GM10266 (cell line): ENCODE results near the gene NRP1.

Experiments
- DNase-seq: peaks from one replicate; pipeline ENCODE4 v3.0.0; 2012; ENCODE audit errors: extremely low spot score
- TF ChIP-seq, protein P1 (sequence below): IDR thresholded peaks from 2 replicates; pipeline ENCODE4 v1.5.1; 2012; ENCODE audit warnings: mild to moderate bottlenecking, low read depth; ENCODE audit not compliant: control insufficient read depth, insufficient read depth; ENCODE audit errors: missing control alignments

The NRP1 gene

DNA sequence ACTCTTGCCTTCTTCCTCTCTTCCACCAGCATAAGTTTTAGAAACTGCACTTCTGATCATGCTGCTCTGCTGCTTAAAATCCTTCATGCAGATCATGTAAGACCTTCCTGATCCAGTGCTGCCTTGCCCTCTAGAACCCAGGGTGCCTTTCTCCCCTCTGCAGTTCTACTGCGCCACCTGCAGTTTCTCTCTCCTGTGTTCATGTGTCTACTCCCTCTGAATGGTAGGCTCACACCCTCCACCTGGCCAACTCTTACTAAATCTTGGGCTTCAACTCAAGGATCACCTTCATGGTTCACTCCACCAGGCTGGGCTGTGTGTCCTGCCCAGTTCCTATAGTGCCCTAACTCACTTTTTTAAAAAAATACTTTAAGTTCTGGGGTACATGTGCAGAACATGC, 201.8 kb downstream of the NRP1 start:
- DNase-seq = no peak
- TF ChIP-seq, protein P1, sequence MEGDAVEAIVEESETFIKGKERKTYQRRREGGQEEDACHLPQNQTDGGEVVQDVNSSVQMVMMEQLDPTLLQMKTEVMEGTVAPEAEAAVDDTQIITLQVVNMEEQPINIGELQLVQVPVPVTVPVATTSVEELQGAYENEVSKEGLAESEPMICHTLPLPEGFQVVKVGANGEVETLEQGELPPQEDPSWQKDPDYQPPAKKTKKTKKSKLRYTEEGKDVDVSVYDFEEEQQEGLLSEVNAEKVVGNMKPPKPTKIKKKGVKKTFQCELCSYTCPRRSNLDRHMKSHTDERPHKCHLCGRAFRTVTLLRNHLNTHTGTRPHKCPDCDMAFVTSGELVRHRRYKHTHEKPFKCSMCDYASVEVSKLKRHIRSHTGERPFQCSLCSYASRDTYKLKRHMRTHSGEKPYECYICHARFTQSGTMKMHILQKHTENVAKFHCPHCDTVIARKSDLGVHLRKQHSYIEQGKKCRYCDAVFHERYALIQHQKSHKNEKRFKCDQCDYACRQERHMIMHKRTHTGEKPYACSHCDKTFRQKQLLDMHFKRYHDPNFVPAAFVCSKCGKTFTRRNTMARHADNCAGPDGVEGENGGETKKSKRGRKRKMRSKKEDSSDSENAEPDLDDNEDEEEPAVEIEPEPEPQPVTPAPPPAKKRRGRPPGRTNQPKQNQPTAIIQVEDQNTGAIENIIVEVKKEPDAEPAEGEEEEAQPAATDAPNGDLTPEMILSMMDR = no peak

DNA sequence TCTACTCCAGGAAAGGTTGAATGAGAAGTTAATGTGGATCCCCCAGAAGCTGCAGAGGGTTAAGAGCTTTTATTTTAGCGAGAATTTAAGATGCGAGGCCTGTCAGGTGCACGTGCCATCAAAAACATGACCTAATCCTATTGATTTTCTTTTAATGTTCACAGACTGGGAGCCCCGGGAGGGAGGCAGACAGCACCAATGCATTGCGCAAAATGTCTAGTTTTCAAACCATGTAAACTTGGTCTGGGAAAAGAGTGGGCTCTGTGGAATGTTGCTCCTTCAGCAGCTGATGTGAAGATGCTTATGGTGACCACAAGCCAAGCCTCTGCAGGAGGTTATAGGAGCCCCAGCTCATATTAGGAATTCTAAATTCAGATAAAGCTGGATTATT, 204.5 kb downstream of the NRP1 start:
- DNase-seq = no peak
- TF ChIP-seq, protein P1 = no peak

DNA sequence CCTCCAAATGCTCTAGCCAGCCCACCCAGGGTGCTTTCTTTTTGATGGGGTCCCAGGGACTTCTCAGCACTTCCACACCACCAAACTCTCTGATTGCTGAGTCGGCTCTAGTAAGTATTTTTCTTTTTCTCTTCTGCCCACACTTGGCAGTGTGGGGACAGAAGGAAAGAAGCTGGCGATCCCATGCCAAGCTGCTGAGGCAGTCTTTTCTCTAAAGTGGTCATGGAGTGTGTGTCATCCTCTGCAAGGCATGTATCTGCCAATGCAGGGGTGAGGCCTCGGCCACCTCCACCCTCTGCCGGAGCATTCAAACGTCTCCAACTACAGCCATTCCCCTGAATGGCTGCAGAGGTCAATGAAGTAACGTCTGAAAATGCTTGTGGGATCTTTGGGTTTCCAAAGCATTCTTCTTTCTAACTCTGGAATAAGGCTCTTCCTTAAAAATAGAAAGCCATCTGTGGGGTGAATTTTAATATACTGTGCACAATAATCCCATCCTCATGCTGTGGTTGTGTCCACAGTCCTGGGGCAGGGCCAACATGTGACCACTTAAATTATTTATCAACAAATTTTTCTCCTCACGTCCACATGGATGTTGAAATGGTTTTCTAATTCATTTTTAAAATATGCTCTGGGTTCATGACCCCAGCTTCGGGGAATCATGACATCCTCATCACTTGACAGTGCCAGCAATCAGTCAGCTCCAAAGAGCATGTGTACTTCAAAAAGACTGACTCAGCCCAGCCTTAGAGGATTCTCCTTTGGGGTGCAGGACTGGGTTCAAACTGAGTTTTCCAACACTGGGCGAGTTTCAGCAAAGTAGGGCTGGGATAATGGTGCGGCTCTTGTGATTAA, 205.1 kb downstream of the NRP1 start:
- TF ChIP-seq, protein P1 = no peak
- no peak for DNase-seq

DNA sequence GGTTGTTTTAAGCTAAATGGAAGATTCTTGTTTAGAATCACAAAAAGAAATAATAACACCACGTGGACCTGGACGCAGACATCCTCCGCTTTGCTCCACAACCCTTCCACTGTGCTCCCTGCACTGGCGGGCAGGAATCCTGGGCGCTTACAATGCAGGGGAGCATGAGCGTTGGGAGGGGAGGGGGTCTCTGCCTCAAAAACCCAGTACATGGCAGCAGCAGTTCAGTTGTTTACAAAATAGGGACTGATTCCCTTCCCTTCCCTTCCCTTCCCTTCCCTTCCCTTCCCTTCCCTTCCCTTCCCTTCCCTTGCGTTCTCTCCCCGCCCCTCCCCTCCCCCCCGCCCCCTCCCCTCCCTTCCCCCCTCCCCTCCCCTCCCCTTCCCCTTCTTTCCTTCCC, 206.8 kb downstream of the NRP1 start:
- TF ChIP-seq, protein P1 = no peak
- DNase-seq = no peak
